AML-193 (cell line): Measurements from ENCODE around the gene UPB1.
"Not testable (repeated sequence)": the region's sequence is repeated elsewhere in the genome, so short reads cannot be mapped to it uniquely, and the experiment has no call there.

ENCODE experiments used
- DNase-seq, 2 experiments: peaks; one replicate each; lab custom pipeline; 2025; lab: John Stamatoyannopoulos, UW

Gene UPB1

GRCh38 chr22:24532075-24532474 lies 36.9 kb downstream of the UPB1 start:
- no peak for DNase-seq

- no peak for DNase-seq
These were observed 40.2 kb downstream of the UPB1 start for GRCh38 chr22:24535348-24535747.

- no peak for DNase-seq
These were observed 41.0 kb downstream of the UPB1 start for GRCh38 chr22:24536089-24536488.

GRCh38 chr22:24540470-24540869 lies 45.3 kb downstream of the UPB1 start:
- no peak for DNase-seq

GRCh38 chr22:24541681-24542515 lies 46.8 kb downstream of the UPB1 start:
- DNase-seq = peak; percentile 51 to 80

GRCh38 chr22:24542641-24543040 lies 47.5 kb downstream of the UPB1 start:
- no peak for DNase-seq

- DNase-seq = no peak
These were observed 48.1 kb downstream of the UPB1 start for GRCh38 chr22:24543185-24543601.

- DNase-seq = no peak
These were observed 48.6 kb downstream of the UPB1 start for GRCh38 chr22:24543679-24544243.

- DNase-seq = no peak
These were observed 53.7 kb downstream of the UPB1 start for GRCh38 chr22:24548812-24549211.

GRCh38 chr22:24550028-24550901 lies 55.1 kb downstream of the UPB1 start:
- DNase-seq = peak; percentile 48 to 52

GRCh38 chr22:24550902-24551435 lies 55.8 kb downstream of the UPB1 start:
- DNase-seq = no peak

GRCh38 chr22:24552503-24553286 lies 57.6 kb downstream of the UPB1 start:
- not testable (repeated sequence) for DNase-seq

GRCh38 chr22:24553597-24554312 lies 58.6 kb downstream of the UPB1 start:
- DNase-seq = no peak

GRCh38 chr22:24554313-24555164 lies 59.4 kb downstream of the UPB1 start, which contains the start of gene GUCD1:
Gene GUCD1 (minus strand): TSS chr22:24555138. CDS start chr22:24554991, 147 bp downstream.
- peak; percentile 20 to 38 for DNase-seq

GRCh38 chr22:24555165-24556039 lies 60.3 kb downstream of the UPB1 start, which contains the start of gene SNRPD3:
Gene SNRPD3 (plus strand): TSS chr22:24555999. CDS start chr22:24557675, 1,676 bp downstream.
- peak; percentile 93 to 96 for DNase-seq

GRCh38 chr22:24559471-24559870 lies 64.3 kb downstream of the UPB1 start:
- no peak for DNase-seq

- DNase-seq = no peak
These were observed 68.1 kb downstream of the UPB1 start for GRCh38 chr22:24563246-24563645.

GRCh38 chr22:24564376-24565058 lies 69.4 kb downstream of the UPB1 start:
- DNase-seq = no peak
